ENCODE measurements around the gene TRA2A. TPM values are rescaled to one million over a fixed set of nuclear protein-coding genes. Genes with fewer than 3 reads are reported as not detected.
A peak's percentile ranks its signal among the peaks of the same experiment; 100 is the strongest.

TRA2A gene
- total and polyA plus RNA-seq, 9 of the 15 experiments (the other 6 are each of a cell fraction or from before 2014, with no cell fraction given), result 22.7 to 210 (median 73.9) TPM

DNA sequence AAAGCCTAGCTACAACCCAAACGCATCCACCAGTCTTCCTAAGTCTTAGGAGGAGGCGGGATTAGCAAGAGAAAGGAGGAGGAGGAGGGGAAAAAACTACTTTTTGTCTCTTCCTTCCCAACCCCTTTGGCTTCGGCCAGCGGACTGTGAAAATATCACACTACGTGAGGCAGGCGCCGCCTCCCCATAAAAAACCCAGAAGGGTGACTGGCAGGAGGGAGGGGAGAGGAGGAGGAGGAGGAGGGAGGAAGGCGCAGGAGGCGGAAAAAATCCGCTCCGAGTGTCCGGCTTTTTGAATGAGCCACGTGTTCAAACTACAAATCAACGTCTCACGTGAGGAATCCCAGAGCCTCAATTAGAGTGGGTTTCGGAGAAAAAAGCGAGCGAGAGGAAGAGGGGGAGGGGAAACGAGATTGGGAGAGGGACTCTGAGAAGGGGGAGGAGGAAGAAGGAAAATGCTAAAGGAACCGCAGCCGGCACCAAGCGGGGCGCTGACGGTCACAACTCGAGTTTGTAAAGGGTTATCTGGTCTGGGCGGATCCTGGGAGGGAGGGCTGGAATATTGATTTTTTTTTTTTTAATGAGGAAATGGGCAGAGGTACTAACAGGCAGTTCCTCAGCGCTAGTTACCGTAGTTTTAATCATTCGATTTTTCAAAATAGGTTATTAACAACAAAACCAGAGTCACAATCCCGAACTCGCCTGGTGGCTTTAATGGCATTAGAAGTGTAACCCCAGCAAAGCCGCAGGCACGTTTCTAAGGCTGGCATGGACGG, 61.3 kb downstream of the TRA2A start, which contains the start of gene IGF2BP3 (continued):
- TF ChIP-seq, protein P1, sequence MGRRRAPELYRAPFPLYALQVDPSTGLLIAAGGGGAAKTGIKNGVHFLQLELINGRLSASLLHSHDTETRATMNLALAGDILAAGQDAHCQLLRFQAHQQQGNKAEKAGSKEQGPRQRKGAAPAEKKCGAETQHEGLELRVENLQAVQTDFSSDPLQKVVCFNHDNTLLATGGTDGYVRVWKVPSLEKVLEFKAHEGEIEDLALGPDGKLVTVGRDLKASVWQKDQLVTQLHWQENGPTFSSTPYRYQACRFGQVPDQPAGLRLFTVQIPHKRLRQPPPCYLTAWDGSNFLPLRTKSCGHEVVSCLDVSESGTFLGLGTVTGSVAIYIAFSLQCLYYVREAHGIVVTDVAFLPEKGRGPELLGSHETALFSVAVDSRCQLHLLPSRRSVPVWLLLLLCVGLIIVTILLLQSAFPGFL (CRISPR knock-in tag; IDR thresholded peaks at IDR 0.05), result no peak
- TF ChIP-seq, protein P2, sequence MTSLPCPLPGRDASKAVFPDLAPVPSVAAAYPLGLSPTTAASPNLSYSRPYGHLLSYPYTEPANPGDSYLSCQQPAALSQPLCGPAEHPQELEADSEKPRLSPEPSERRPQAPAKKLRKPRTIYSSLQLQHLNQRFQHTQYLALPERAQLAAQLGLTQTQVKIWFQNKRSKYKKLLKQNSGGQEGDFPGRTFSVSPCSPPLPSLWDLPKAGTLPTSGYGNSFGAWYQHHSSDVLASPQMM (CRISPR knock-in tag; IDR thresholded peaks at IDR 0.05), result no peak
- TF ChIP-seq ZNF589 (CRISPR knock-in tag; IDR thresholded peaks at IDR 0.05; ENCODE audit: low read depth) (no peak), SMC3 (conservative IDR thresholded peaks at IDR 0.05; ENCODE audit: insufficient read depth, low read depth, low read length) (no peak), TBP (optimal IDR thresholded peaks at IDR 0.05; ENCODE audit: low read depth, low read length) (peak; percentile 81), L3MBTL2 (IDR thresholded peaks at IDR 0.05) (peak; percentile 92), CBX3 (IDR thresholded peaks at IDR 0.05; ENCODE audit: borderline replicate concordance in 1 of 2, low read length in 2 of 2) (peak in 1 of 2 experiments; percentile 54; a peak in 1 of 3 replicates)

DNA sequence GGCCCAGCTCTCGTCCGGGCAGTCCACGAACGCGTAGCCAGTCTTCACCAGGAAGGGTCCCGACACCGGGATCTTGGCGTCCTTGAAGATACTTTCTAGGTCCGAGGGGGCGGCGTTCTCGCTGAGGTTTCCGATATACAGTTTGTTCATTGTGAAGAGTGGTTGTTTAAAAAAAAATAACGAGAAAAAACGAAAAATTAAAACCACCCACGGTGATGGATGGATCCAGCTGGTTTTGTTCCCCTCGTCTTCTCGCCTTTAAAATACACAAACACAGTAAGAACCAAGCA, 61.9 kb downstream of the TRA2A start:
- POLR2A ChIA-PET, result interaction anchor here (1.4 kb wide), 2 partner anchors 11 to 171 kb away, joined by 3 to 4 read pairs; partner anchors contain the start of gene MALSU1
- peak overlapping the region; percentile 93 for H3K27ac ChIP-seq (ENCODE audit: extremely low read depth, low read depth, low read length)
- no peaks in the 10 kb centered on the region for H3K9me3 ChIP-seq (replicated peaks; ENCODE audit: control insufficient read depth, insufficient read depth, low read depth, low read length)
- BruUV-seq (replicated peaks), result TSS peak; percentile 63
- DNase-seq (ENCODE audit: extremely low read depth in 1 of 4, low spot score in 3 of 4) (no peak), ATAC-seq (no peak), FAIRE-seq (no peak)
- peak overlapping the region; percentile 92 to 98 for H3K9ac ChIP-seq (ENCODE audit: insufficient read depth in 1 of 2, low read depth in 2 of 2, low read length in 2 of 2)
- WGBS (ENCODE audit: insufficient coverage, low coverage, missing lambda C conversion rate), result 2% methylated on average over 17 of the region's 18 CpGs
- in situ Hi-C loops (cut with MboI), result no loop called here
- no peaks in the 10 kb centered on the region; the same call in 1 of the 2 replicates for H4K20me1 ChIP-seq (replicated peaks; ENCODE audit: control insufficient read depth, insufficient read depth, low read length)
- no peaks in the 10 kb centered on the region for H3K27me3 ChIP-seq (ENCODE audit: control insufficient read depth in 2 of 2, insufficient read depth in 2 of 2, low read length in 2 of 2)
- H3K9me1 ChIP-seq (ENCODE audit: control insufficient read depth, insufficient read depth, low read length), result no peaks in the 10 kb centered on the region
- peaks cover 9 to 37% of the 10 kb centered on the region in 2 experiments; a peak in 4 of 5 replicates for H3K4me1 ChIP-seq (replicated peaks in 1 of 2; ENCODE audit: control insufficient read depth in 2 of 2, insufficient read depth in 2 of 2, low read length in 2 of 2)
- peaks cover 83% of the 10 kb centered on the region for H3K79me2 ChIP-seq (ENCODE audit: control insufficient read depth, insufficient read depth, low read length)
- no peak overlapping the region; the same call in 1 of the 2 replicates for H2AFZ ChIP-seq (ENCODE audit: low read depth, low read length)
- CTCF ChIA-PET (ENCODE audit: low intra/inter-chr PET ratio), result interaction anchor here (1.0 kb wide), 1 partner anchor 60 kb away, joined by 3 read pairs; no protein-coding TSS in a partner anchor
- intact Hi-C loops (cut with micrococcal nuclease), result loop anchor here (1.0 to 5.0 kb wide), 4 partner anchors 62 to 768 kb away; partner anchors contain the start of gene MALSU1
- peak overlapping the region; percentile 92 for H3K4me2 ChIP-seq (ENCODE audit: insufficient read depth, low read length)
- peak overlapping the region; percentile 66 for H3K4me3 ChIP-seq
- peaks cover 15% of the 10 kb centered on the region for H3K36me3 ChIP-seq (ENCODE audit: control insufficient read depth, insufficient read depth, low read length)
- TF ChIP-seq, protein P3, sequence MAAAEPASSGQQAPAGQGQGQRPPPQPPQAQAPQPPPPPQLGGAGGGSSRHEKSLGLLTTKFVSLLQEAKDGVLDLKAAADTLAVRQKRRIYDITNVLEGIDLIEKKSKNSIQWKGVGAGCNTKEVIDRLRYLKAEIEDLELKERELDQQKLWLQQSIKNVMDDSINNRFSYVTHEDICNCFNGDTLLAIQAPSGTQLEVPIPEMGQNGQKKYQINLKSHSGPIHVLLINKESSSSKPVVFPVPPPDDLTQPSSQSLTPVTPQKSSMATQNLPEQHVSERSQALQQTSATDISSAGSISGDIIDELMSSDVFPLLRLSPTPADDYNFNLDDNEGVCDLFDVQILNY (CRISPR knock-in tag; IDR thresholded peaks at IDR 0.05), result no peak
- peak; percentile 73; the same call in 1 of the 2 replicates for TF ChIP-seq GTF2E2 (tag; IDR thresholded peaks at IDR 0.05)
- no peak for TF ChIP-seq PPARD (CRISPR knock-in tag; IDR thresholded peaks at IDR 0.05)
- TF ChIP-seq NONO (IDR thresholded peaks at IDR 0.05; ENCODE audit: low read depth in 2 of 2, low read length in 1 of 2), result no peak
- TF ChIP-seq, protein P4, sequence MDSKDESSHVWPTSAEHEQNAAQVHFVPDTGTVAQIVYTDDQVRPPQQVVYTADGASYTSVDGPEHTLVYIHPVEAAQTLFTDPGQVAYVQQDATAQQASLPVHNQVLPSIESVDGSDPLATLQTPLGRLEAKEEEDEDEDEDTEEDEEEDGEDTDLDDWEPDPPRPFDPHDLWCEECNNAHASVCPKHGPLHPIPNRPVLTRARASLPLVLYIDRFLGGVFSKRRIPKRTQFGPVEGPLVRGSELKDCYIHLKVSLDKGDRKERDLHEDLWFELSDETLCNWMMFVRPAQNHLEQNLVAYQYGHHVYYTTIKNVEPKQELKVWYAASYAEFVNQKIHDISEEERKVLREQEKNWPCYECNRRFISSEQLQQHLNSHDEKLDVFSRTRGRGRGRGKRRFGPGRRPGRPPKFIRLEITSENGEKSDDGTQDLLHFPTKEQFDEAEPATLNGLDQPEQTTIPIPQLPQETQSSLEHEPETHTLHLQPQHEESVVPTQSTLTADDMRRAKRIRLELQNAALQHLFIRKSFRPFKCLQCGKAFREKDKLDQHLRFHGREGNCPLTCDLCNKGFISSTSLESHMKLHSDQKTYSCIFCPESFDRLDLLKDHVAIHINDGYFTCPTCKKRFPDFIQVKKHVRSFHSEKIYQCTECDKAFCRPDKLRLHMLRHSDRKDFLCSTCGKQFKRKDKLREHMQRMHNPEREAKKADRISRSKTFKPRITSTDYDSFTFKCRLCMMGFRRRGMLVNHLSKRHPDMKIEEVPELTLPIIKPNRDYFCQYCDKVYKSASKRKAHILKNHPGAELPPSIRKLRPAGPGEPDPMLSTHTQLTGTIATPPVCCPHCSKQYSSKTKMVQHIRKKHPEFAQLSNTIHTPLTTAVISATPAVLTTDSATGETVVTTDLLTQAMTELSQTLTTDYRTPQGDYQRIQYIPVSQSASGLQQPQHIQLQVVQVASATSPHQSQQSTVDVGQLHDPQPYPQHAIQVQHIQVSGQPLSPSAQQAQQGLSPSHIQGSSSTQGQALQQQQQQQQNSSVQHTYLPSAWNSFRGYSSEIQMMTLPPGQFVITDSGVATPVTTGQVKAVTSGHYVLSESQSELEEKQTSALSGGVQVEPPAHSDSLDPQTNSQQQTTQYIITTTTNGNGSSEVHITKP (IDR thresholded peaks at IDR 0.05; ENCODE audit: partially characterized antibody), result no peak

Data from K562 (cell line).